Suprapubic skin (tissue), 4 donors: ENCODE measurements around the gene CACNA1D.

Experiments
- EP300 ChIP-seq: sonication (generic); formaldehyde crosslinking; IDR thresholded peaks from one replicate; pipeline ENCODE4 v1.6.1; 2017; ENCODE audit warnings: antibody characterized with exemption
- POLR2A ChIP-seq, 2 donors: fragments of 450-650 bp; IDR thresholded peaks; one replicate each; pipeline ENCODE4 v1.6.1; 2017; ENCODE audit warnings: antibody characterized with exemption in 2 of 2, mild to moderate bottlenecking in 2 of 2, moderate library complexity in 2 of 2
- POLR2AphosphoS5 ChIP-seq, 3 donors: sonication (generic); formaldehyde crosslinking; IDR thresholded peaks; one replicate each; pipeline ENCODE4 v1.6.1; 2017; ENCODE audit warnings: antibody characterized with exemption in 3 of 3

DNA sequence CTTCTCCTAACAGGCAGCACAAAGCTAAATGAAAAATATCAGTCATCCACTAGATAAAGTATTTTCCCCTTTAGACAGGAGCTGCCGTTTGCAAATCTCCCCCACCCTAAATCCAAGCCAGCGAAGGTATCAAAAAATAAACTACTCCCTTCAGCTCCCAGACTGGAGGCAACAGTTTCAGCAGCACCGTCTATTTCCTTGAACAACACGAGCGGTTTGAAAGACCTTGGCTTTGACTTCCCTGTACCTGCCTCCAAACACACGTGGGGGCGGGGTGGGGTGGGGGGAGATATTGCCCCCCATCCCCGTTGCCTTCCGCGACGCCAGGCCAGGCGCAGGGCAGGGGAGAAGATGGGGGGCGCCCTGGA lies 832 bp upstream of the CACNA1D start:
- TF ChIP-seq POLR2A (IDR thresholded peaks at IDR 0.05) (no peak), POLR2AphosphoS5 (IDR thresholded peaks at IDR 0.05) (no peak), EP300 (no peak)
